Calu3 (cell line): ENCODE results near the gene B4GALT7. TPM values are rescaled to one million over a fixed set of nuclear protein-coding genes. Genes with fewer than 3 reads are reported as not detected.

Experiments used
- BruUV-seq: library from RNA; stranded (reverse); fragments of 400-500 nt; replicated peaks from 2 replicates; lab custom pipeline; 2021; lab: Mats Ljungman, UMichigan
- CTCF ChIA-PET: fragments of 300-600 bp; sonication (Branson Sonifier 250); formaldehyde crosslinking; loops from one replicate; lab custom pipeline; 2022; ENCODE audit warnings: antibody characterized with exemption; lab: Charles Lee
- DNase-seq: peaks from one replicate; pipeline ENCODE4 v3.0.0; 2022
- H3K27ac Mint-ChIP-seq: one replicate; pipeline ENCODE4 v1.8.0; 2022; ENCODE audit warnings: mixed read lengths; ENCODE audit not compliant: unreplicated experiment
- H3K27me3 Mint-ChIP-seq: one replicate; pipeline ENCODE4 v1.8.0; 2022; ENCODE audit warnings: mixed read lengths; ENCODE audit not compliant: unreplicated experiment
- H3K36me3 Mint-ChIP-seq: one replicate; pipeline ENCODE4 v1.8.0; 2022; ENCODE audit warnings: mild to moderate bottlenecking, moderate library complexity, mixed read lengths; ENCODE audit not compliant: insufficient read depth, unreplicated experiment
- H3K4me1 Mint-ChIP-seq: one replicate; pipeline ENCODE4 v1.8.0; 2022; ENCODE audit warnings: mild to moderate bottlenecking, low read depth, mixed read lengths; ENCODE audit not compliant: unreplicated experiment
- H3K4me3 Mint-ChIP-seq: one replicate; pipeline ENCODE4 v1.8.0; 2022; ENCODE audit warnings: mild to moderate bottlenecking, low read depth, moderate library complexity, mixed read lengths; ENCODE audit not compliant: unreplicated experiment
- H3K9me3 Mint-ChIP-seq: one replicate; pipeline ENCODE4 v1.8.0; 2022; ENCODE audit warnings: low read depth, mixed read lengths; ENCODE audit not compliant: unreplicated experiment
- CTCF ChIP-seq: fragments of 200-600 bp; IDR thresholded peaks from one replicate; pipeline ENCODE4 v1.8.0; 2022; ENCODE audit warnings: antibody characterized with exemption; ENCODE audit not compliant: unreplicated experiment
- intact Hi-C: fragments of 100-400 bp; cut with micrococcal nuclease; formaldehyde crosslinking; loops from one replicate; pipeline ENCODE4 v1.10.0; 2022; ENCODE audit not compliant: unreplicated experiment
- total RNA-seq: library from RNA; stranded (reverse); gene quantifications from 2 replicates; pipeline ENCODE4 v1.2.3, GENCODE V29; 2022

The B4GALT7 gene
- total RNA-seq, 1 experiment from 2014 or later = 55.7 TPM

DNA sequence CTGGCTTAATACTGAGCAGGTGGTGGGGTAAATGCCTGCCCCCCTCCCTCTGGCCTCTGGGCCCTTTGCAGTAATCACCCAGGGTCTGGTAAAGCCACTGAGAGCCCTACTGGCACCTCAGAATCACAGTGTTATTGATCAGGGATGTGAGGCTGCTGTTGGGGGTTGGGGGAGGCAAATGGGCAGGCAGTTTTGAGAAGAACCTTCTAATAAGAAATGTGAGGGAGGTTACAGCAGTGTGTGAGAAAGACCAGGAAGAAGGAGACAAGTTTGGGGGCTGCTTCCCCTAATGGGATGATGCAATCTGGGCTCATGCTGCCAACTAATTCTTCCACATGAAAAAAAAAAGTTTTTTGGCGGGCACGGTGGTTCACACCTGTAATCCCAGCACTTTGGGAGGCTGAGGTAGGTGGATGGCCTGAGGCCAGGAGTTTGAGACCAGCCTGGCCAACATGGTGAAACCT lies 3.1 kb upstream of the B4GALT7 start:
- H3K36me3 Mint-ChIP-seq = peaks cover 78% of the 10 kb centered on the region
- H3K9me3 Mint-ChIP-seq = no peaks in the 10 kb centered on the region
- H3K27ac Mint-ChIP-seq = peak overlapping the region; percentile 71
- H3K27me3 Mint-ChIP-seq = no peaks in the 10 kb centered on the region
- CTCF ChIA-PET = interaction anchor here (0.7 kb wide), 1 partner anchor 1384 kb away, joined by 3 read pairs; no protein-coding TSS in a partner anchor
- intact Hi-C loops = no loop called here
- BruUV-seq = no TSS peak
- H3K4me1 Mint-ChIP-seq = peaks cover 25% of the 10 kb centered on the region
- no peak for TF ChIP-seq CTCF
- H3K4me3 Mint-ChIP-seq = no peak overlapping the region
- DNase-seq = no peak

- intact Hi-C loops = no loop called here
- Mint-ChIP-seq H3K4me3 (peak overlapping the region; percentile 88), H3K4me1 (peaks cover 31% of the 10 kb centered on the region), H3K27ac (peak overlapping the region; percentile 60), H3K9me3 (no peaks in the 10 kb centered on the region), H3K27me3 (no peaks in the 10 kb centered on the region), H3K36me3 (peaks cover 62% of the 10 kb centered on the region)
- TF ChIP-seq CTCF = no peak
- CTCF ChIA-PET = no interaction called here
- no TSS peak for BruUV-seq
- no peak for DNase-seq
These were observed 1.5 kb upstream of the B4GALT7 start for GRCh38 chr5:177598477-177598876.

- BruUV-seq = no TSS peak
- CTCF ChIA-PET = interaction anchor here (0.9 kb wide), 1 partner anchor 9 kb away, joined by 3 read pairs; the partner anchor contains the start of gene TMED9
- Mint-ChIP-seq H3K27me3 (no peaks in the 10 kb centered on the region), H3K9me3 (no peaks in the 10 kb centered on the region), H3K36me3 (peaks cover 56% of the 10 kb centered on the region), H3K4me3 (peak overlapping the region; percentile 88), H3K4me1 (peaks cover 27% of the 10 kb centered on the region), H3K27ac (peak overlapping the region; percentile 86)
- no peak for DNase-seq
- no peak for TF ChIP-seq CTCF
- intact Hi-C loops = no loop called here
These were observed 631 bp downstream of the B4GALT7 start for GRCh38 chr5:177600508-177601018.

GRCh38 chr5:177601126-177601525 lies 1.2 kb downstream of the B4GALT7 start:
- BruUV-seq = no TSS peak
- intact Hi-C loops = no loop called here
- CTCF ChIA-PET = interaction anchor here (0.6 to 0.9 kb wide), 2 partner anchors 9 to 61 kb away, joined by 3 to 5 read pairs; partner anchors contain the start of gene TMED9

More at GRCh38 chr5:177601126-177601525, 1.2 kb downstream of the B4GALT7 start:
- DNase-seq = no peak
- Mint-ChIP-seq H3K4me1 (peaks cover 27% of the 10 kb centered on the region), H3K9me3 (no peaks in the 10 kb centered on the region), H3K4me3 (peak overlapping the region; percentile 88), H3K27ac (peak overlapping the region; percentile 86), H3K27me3 (no peaks in the 10 kb centered on the region), H3K36me3 (peaks cover 51% of the 10 kb centered on the region)
- no peak for TF ChIP-seq CTCF
